HG03135 (cell line): ENCODE measurements around the gene RAB18.
"Not testable (repeated sequence)": the region's sequence is repeated elsewhere in the genome, so short reads cannot be mapped to it uniquely, and the experiment has no call there.

Source experiments
- ATAC-seq: cut with Tn5 transposase; IDR thresholded peaks from one replicate; pipeline ENCODE4 v1.9.1; 2021; ENCODE audit warnings: mild to moderate bottlenecking, moderate library complexity; ENCODE audit not compliant: unreplicated experiment

The RAB18 gene

GRCh38 chr10:27504007-27504807, at the start of gene RAB18:
Gene RAB18, plus strand, starts transcription at chr10:27504304. Its CDS starts 66 bp downstream, at chr10:27504370.
- peak; percentile 96 for ATAC-seq

GRCh38 chr10:27454837-27455236, 49.3 kb upstream of the RAB18 start:
- no peak for ATAC-seq

- no peak for ATAC-seq
Measured at GRCh38 chr10:27457261-27457945, 46.7 kb upstream of the RAB18 start.

GRCh38 chr10:27457966-27458365, 46.1 kb upstream of the RAB18 start:
- no peak for ATAC-seq

GRCh38 chr10:27461312-27461711, 42.8 kb upstream of the RAB18 start:
- no peak for ATAC-seq

- no peak for ATAC-seq
Measured at GRCh38 chr10:27463961-27464360, 40.1 kb upstream of the RAB18 start.

GRCh38 chr10:27464993-27465392, 39.1 kb upstream of the RAB18 start:
- peak; percentile 71 for ATAC-seq

- not testable (repeated sequence) for ATAC-seq
Measured at GRCh38 chr10:27465596-27465995, 38.5 kb upstream of the RAB18 start.

- no peak for ATAC-seq
Measured at GRCh38 chr10:27470885-27471284, 33.2 kb upstream of the RAB18 start.

GRCh38 chr10:27474741-27475140, 29.4 kb upstream of the RAB18 start:
- no peak for ATAC-seq

- ATAC-seq = no peak
Measured at GRCh38 chr10:27479016-27479415, 25.1 kb upstream of the RAB18 start.

GRCh38 chr10:27481486-27481885, 22.6 kb upstream of the RAB18 start:
- ATAC-seq = no peak

- no peak for ATAC-seq
Measured at GRCh38 chr10:27482984-27483956, 20.8 kb upstream of the RAB18 start.

GRCh38 chr10:27485368-27485767, 18.7 kb upstream of the RAB18 start:
- ATAC-seq = no peak

GRCh38 chr10:27485986-27486385, 18.1 kb upstream of the RAB18 start:
- ATAC-seq = no peak

GRCh38 chr10:27490807-27491206, 13.3 kb upstream of the RAB18 start:
- no peak for ATAC-seq

- no peak for ATAC-seq
Measured at GRCh38 chr10:27494116-27494805, 9.8 kb upstream of the RAB18 start.

GRCh38 chr10:27496137-27496536, 8.0 kb upstream of the RAB18 start:
- ATAC-seq = no peak

- no peak for ATAC-seq
Measured at GRCh38 chr10:27500096-27500495, 4.0 kb upstream of the RAB18 start.

GRCh38 chr10:27500886-27501285, 3.2 kb upstream of the RAB18 start:
- ATAC-seq = no peak
